ENCODE results near the gene EMID1. TPM values are rescaled to one million over a fixed set of nuclear protein-coding genes. Genes with fewer than 3 reads are reported as not detected.

Gene EMID1
- total RNA-seq, 2 donors from 2014 or later, result 0.33 to 0.51 TPM

GRCh38 chr22:29163808-29164207 lies 41.9 kb upstream of the EMID1 start:
- no peak for DNase-seq (ENCODE audit: low spot score)
- no peaks in the 10 kb centered on the region for H3K27me3 ChIP-seq
- TF ChIP-seq, protein P1, sequence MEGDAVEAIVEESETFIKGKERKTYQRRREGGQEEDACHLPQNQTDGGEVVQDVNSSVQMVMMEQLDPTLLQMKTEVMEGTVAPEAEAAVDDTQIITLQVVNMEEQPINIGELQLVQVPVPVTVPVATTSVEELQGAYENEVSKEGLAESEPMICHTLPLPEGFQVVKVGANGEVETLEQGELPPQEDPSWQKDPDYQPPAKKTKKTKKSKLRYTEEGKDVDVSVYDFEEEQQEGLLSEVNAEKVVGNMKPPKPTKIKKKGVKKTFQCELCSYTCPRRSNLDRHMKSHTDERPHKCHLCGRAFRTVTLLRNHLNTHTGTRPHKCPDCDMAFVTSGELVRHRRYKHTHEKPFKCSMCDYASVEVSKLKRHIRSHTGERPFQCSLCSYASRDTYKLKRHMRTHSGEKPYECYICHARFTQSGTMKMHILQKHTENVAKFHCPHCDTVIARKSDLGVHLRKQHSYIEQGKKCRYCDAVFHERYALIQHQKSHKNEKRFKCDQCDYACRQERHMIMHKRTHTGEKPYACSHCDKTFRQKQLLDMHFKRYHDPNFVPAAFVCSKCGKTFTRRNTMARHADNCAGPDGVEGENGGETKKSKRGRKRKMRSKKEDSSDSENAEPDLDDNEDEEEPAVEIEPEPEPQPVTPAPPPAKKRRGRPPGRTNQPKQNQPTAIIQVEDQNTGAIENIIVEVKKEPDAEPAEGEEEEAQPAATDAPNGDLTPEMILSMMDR (IDR thresholded peaks at IDR 0.05), result no peak

GRCh38 chr22:29165321-29166060 lies 40.2 kb upstream of the EMID1 start:
- Histone ChIP-seq H3K4me1 (no peaks in the 10 kb centered on the region), H3K27me3 (no peaks in the 10 kb centered on the region), H3K4me3 (no peak overlapping the region), H3K36me3 (no peaks in the 10 kb centered on the region), H3K9me3 (no peaks in the 10 kb centered on the region), H3K27ac (no peak overlapping the region)
- TF ChIP-seq, protein P1 (IDR thresholded peaks at IDR 0.05), result no peak
- DNase-seq (ENCODE audit: low spot score), result no peak

More at GRCh38 chr22:29163808-29164207, 41.9 kb upstream of the EMID1 start:
- H3K4me3 ChIP-seq, result no peak overlapping the region
- H3K27ac ChIP-seq, result no peak overlapping the region
- H3K36me3 ChIP-seq, result no peaks in the 10 kb centered on the region
- no peaks in the 10 kb centered on the region for H3K4me1 ChIP-seq
- H3K9me3 ChIP-seq, result no peaks in the 10 kb centered on the region

DNA sequence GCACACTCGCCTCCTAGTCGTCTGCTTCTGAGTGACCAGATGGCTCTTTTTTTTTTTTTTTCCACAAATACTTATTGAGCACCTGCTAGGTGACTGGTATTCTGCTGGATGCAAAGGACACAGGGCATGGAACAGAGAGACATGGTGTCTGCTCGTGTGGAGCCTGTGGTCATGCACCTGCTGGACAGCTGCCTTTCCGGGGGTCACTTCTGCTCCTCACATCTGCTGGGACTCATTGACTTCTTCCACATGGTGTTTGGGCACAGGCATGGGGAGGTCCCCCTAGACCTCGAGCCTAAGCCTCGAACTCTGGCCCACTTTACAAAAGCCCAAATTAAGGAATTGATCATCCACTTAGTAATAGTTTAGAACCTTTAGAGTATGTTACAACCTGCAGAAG lies 39.5 kb upstream of the EMID1 start:
- no peaks in the 10 kb centered on the region for H3K36me3 ChIP-seq
- no peaks in the 10 kb centered on the region for H3K9me3 ChIP-seq
- no peak for DNase-seq (ENCODE audit: low spot score)
- H3K4me1 ChIP-seq, result no peaks in the 10 kb centered on the region
- no peak overlapping the region for H3K27ac ChIP-seq
- TF ChIP-seq, protein P1 (IDR thresholded peaks at IDR 0.05), result no peak
- no peak overlapping the region for H3K4me3 ChIP-seq
- H3K27me3 ChIP-seq, result no peaks in the 10 kb centered on the region

GRCh38 chr22:29167032-29167911 lies 38.4 kb upstream of the EMID1 start:
- H3K4me1 ChIP-seq, result no peaks in the 10 kb centered on the region
- DNase-seq (ENCODE audit: low spot score), result no peak
- H3K27ac ChIP-seq, result no peak overlapping the region
- TF ChIP-seq, protein P1 (IDR thresholded peaks at IDR 0.05), result no peak
- H3K36me3 ChIP-seq, result no peaks in the 10 kb centered on the region
- H3K27me3 ChIP-seq, result no peaks in the 10 kb centered on the region
- H3K9me3 ChIP-seq, result no peaks in the 10 kb centered on the region
- H3K4me3 ChIP-seq, result no peak overlapping the region

DNA sequence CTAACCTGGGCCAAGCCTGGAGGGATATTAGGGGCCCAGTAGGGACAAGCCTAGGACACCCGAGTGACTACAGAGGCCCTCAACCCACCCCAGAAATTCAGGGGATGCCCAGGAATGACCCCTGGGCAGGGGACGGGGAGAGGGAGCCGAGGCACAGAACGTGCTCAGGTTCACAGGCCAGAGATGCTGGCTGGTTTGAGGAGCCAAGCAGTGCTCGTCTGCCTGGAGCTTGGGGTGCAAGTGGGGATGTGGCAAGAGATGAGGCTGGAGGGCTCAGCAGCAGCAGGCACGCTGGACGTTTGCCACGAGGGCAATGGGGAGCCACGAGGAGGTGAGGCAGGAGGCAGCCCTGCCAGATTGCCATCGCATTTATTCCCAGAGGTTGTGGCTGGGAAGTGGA lies 34.0 kb upstream of the EMID1 start:
- Histone ChIP-seq H3K36me3 (no peaks in the 10 kb centered on the region), H3K27me3 (no peaks in the 10 kb centered on the region), H3K9me3 (peaks cover 0 to 31% of the 10 kb centered on the region in 2 donors), H3K4me3 (no peak overlapping the region), H3K4me1 (no peaks in the 10 kb centered on the region), H3K27ac (no peak overlapping the region)
- DNase-seq (ENCODE audit: low spot score), result no peak
- TF ChIP-seq, protein P1 (IDR thresholded peaks at IDR 0.05), result no peak
